Left lung (tissue), 10 donors: ENCODE measurements around the gene RGS21. TPM values are rescaled to one million over a fixed set of nuclear protein-coding genes. Genes with fewer than 3 reads are reported as not detected.

ENCODE experiments used
- ATAC-seq: fragments of 200-7000 bp; cut with Tn5 transposase; one replicate; pipeline ENCODE4 v1.9.1; 2020; ENCODE audit warnings: moderate library complexity
- DNase-seq, 4 donors: peaks; one replicate each; pipeline ENCODE4 v3.0.0-alpha.2; 2013 to 2020
- H3K27ac ChIP-seq, 2 donors: fragments of 200-600 bp; sonication (generic) in 1 of 2; one replicate each; pipeline versions ENCODE4 v1.5.0 to v1.8.0; 2020 to 2021
- H3K27me3 ChIP-seq, 2 donors: fragments of 200-600 bp; sonication (generic) in 1 of 2; one replicate each; pipeline versions ENCODE4 v1.5.0 to v1.8.0; 2020 to 2021
- H3K36me3 ChIP-seq, 2 donors: fragments of 200-600 bp; sonication (generic) in 1 of 2; one replicate each; pipeline versions ENCODE4 v1.5.0 to v1.8.0; 2020 to 2021
- H3K4me1 ChIP-seq, 2 donors: fragments of 200-600 bp; one replicate each; pipeline ENCODE4 v1.8.0; 2021
- H3K4me3 ChIP-seq, 2 donors: fragments of 200-600 bp; sonication (generic) in 1 of 2; one replicate each; pipeline versions ENCODE4 v1.5.0 to v1.8.0; 2020 to 2021; ENCODE audit warnings: mild to moderate bottlenecking in 1 of 2
- H3K9me3 ChIP-seq, 2 donors: fragments of 200-600 bp; sonication (generic) in 1 of 2; one replicate each; pipeline versions ENCODE4 v1.5.0 to v1.8.0; 2020 to 2021
- CTCF ChIP-seq, 2 donors: fragments of 200-600 bp; sonication (generic) in 1 of 2; IDR thresholded peaks; one replicate each; pipeline versions ENCODE4 v1.5.0 to v1.8.0; 2021; ENCODE audit warnings: antibody characterized with exemption in 2 of 2
- intact Hi-C, 2 donors: fragments of 100-400 bp; cut with DNase I; formaldehyde crosslinking; loops; one replicate each; pipeline versions ENCODE4 v1.11.2 to v1.14.2; 2022
- polyA plus RNA-seq, 6 donors: library from polyadenylated mRNA; unstranded; fragments of 120-200 nt; gene quantifications; one replicate each; pipeline ENCODE4 v1.2.1, GENCODE V29; 2013; ENCODE audit not compliant: insufficient read length in 6 of 6
- total RNA-seq, 2 donors: library from RNA; stranded (reverse); fragmentation: NEBNext Ultra II Directional; extraction: Animal tissue kit (Norgen Biotek cat#: 25700); gene quantifications; one replicate each; pipeline ENCODE4 v1.2.1, GENCODE V29; 2021
- donor health status: DM: no; HTN: yes; CAD: no.
- donor health status: DM: no; HTN: no; CAD: no.

Gene RGS21
- total and polyA plus RNA-seq, 8 donors: 0.08 TPM; not detected in 7

DNA sequence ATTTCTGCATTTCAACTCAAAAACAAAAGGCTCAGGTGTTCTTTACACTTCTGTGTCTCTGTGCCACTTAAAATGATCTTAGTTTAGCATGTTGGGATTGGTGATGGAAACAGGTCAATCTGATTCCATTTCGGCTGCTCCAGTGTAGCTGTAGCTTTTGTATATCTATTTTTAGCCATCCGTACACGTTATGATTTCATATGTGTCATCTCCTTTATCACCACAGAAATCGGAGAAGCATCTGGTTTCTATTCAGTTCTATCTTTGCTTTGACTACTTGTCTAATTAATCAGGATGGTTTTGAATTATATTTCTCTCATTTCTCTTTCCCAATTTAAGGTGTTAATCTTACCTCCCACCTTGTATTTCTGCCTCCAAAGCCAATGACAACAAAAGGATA lies 41.1 kb downstream of the RGS21 start:
- Histone ChIP-seq H3K4me1 (no peaks in the 10 kb centered on the region), H3K4me3 (no peak overlapping the region), H3K9me3 (no peaks in the 10 kb centered on the region), H3K36me3 (no peaks in the 10 kb centered on the region), H3K27me3 (no peaks in the 10 kb centered on the region), H3K27ac (no peak overlapping the region)
- ATAC-seq: no peak
- DNase-seq: no peak
- TF ChIP-seq CTCF (IDR thresholded peaks at IDR 0.05): no peak
- intact Hi-C loops: no loop called here

GRCh38 chr1:192358402-192358801 lies 41.6 kb downstream of the RGS21 start:
- H3K27me3 ChIP-seq: no peaks in the 10 kb centered on the region
- DNase-seq (no peak), ATAC-seq (no peak)
- no peaks in the 10 kb centered on the region for H3K9me3 ChIP-seq
- no peaks in the 10 kb centered on the region for H3K36me3 ChIP-seq
- intact Hi-C loops: no loop called here
- H3K27ac ChIP-seq: no peak overlapping the region
- H3K4me1 ChIP-seq: no peaks in the 10 kb centered on the region
- H3K4me3 ChIP-seq: no peak overlapping the region
- TF ChIP-seq CTCF (IDR thresholded peaks at IDR 0.05): no peak

- H3K36me3 ChIP-seq: no peaks in the 10 kb centered on the region
- no peaks in the 10 kb centered on the region for H3K4me1 ChIP-seq
- ATAC-seq (no peak), DNase-seq (no peak)
- no peak for TF ChIP-seq CTCF (IDR thresholded peaks at IDR 0.05)
- no peaks in the 10 kb centered on the region for H3K9me3 ChIP-seq
- H3K27ac ChIP-seq: no peak overlapping the region
- no peaks in the 10 kb centered on the region for H3K27me3 ChIP-seq
- H3K4me3 ChIP-seq: no peak overlapping the region
- intact Hi-C loops: no loop called here
Measured at GRCh38 chr1:192358822-192359221, 42.0 kb downstream of the RGS21 start.

DNA sequence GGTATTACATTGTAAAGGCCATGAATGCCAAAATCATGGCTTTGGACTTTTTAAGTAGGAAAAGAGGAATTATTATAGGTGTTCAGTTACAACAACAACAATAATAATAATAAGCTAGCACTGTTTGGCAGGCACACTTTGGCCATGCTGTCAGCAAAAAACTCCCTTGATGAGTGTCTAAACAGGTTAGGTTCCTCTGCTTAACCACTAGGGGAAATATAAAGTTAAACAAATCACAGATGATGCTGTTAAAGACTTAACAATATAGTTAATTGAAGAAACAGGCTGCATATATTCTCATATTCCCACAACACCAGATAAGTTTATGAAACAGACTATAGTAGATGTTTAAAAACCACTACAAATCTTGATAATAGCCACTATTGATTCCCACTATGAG lies 46.4 kb downstream of the RGS21 start:
- DNase-seq (no peak), ATAC-seq (no peak)
- Histone ChIP-seq H3K4me3 (no peak overlapping the region), H3K4me1 (no peaks in the 10 kb centered on the region), H3K27me3 (no peaks in the 10 kb centered on the region), H3K36me3 (no peaks in the 10 kb centered on the region), H3K9me3 (no peaks in the 10 kb centered on the region), H3K27ac (no peak overlapping the region)
- TF ChIP-seq CTCF (IDR thresholded peaks at IDR 0.05): no peak
- intact Hi-C loops: no loop called here

- TF ChIP-seq CTCF (IDR thresholded peaks at IDR 0.05): no peak
- H3K9me3 ChIP-seq: no peaks in the 10 kb centered on the region
- no peak overlapping the region for H3K4me3 ChIP-seq
- no peaks in the 10 kb centered on the region for H3K27me3 ChIP-seq
- no peak for ATAC-seq
- intact Hi-C loops: no loop called here
- no peaks in the 10 kb centered on the region for H3K36me3 ChIP-seq
- H3K4me1 ChIP-seq: no peaks in the 10 kb centered on the region
- no peak for DNase-seq
- no peak overlapping the region for H3K27ac ChIP-seq
Measured at GRCh38 chr1:192367436-192367835, 50.6 kb downstream of the RGS21 start.
